HepG2 (cell line): ENCODE measurements around the gene PMVK. TPM values are rescaled to one million over a fixed set of nuclear protein-coding genes. Genes with fewer than 3 reads are reported as not detected.

ENCODE experiments used
- ATAC-seq: fragments of 200-7000 bp; cut with Tn5 transposase; 3 replicates; pipeline ENCODE4 v1.9.1; 2020; ENCODE audit warnings: mild to moderate bottlenecking, moderate library complexity
- BruUV-seq: library from RNA; stranded (reverse); fragments of 400-500 nt; replicated peaks from 2 replicates; lab custom pipeline; 2021; lab: Mats Ljungman, UMichigan
- CTCF ChIA-PET: fragments of 300-600 bp; formaldehyde crosslinking; extraction: SDS; loops from one replicate; lab custom pipeline; 2021; ENCODE audit warnings: low total read pairs, inconsistent platforms, low intra/inter-chr PET ratio; lab: Yijun Ruan, JAX
- POLR2A ChIA-PET: fragments of 350-600 bp; sonication (Branson Sonifier 250); formaldehyde crosslinking; loops from one replicate; lab custom pipeline; 2020; ENCODE audit warnings: antibody characterized with exemption, inconsistent platforms; lab: Yijun Ruan, JAX
- DNase-seq: peaks from one replicate; pipeline ENCODE4 v3.0.0-alpha.2; 2015; ENCODE audit warnings: low spot score
- FAIRE-seq: peaks from 3 replicates; lab custom pipeline; 2011; peaks lifted over from hg19 to GRCh38; lab: Jason Lieb, UNC
- H2AFZ ChIP-seq: one replicate; pipeline ENCODE4 v1.6.1; 2011; ENCODE audit warnings: low read length, inconsistent platforms
- H3K27ac ChIP-seq: fragments of 300-600 bp; 3 replicates; pipeline ENCODE4 v1.8.0; 2011; ENCODE audit warnings: mixed run types, mild to moderate bottlenecking, mixed read lengths, low read length, inconsistent platforms; ENCODE audit not compliant: insufficient read depth; ENCODE audit errors: extremely low read length
- H3K27me3 ChIP-seq, 2 experiments: fragments of 200-600 bp in 1 of 2; 2 replicates in 1 of 2; 3 replicates in 1 of 2; pipeline versions ENCODE4 v1.6.0 to v1.8.0; 2011; ENCODE audit warnings: low read length in 2 of 2, mild to moderate bottlenecking in 2 of 2, moderate library complexity in 2 of 2, inconsistent platforms in 1 of 2; ENCODE audit not compliant: insufficient read depth in 2 of 2, control insufficient read depth in 1 of 2
- H3K36me3 ChIP-seq, 2 experiments: fragments of 200-600 bp in 1 of 2; replicated peaks in 1 of 2; 2 replicates in 1 of 2; 3 replicates in 1 of 2; pipeline versions ENCODE4 v1.5.1 to v1.8.0; 2011; ENCODE audit warnings: low read length in 2 of 2, inconsistent platforms in 1 of 2; ENCODE audit not compliant: insufficient read depth in 2 of 2, control insufficient read depth in 1 of 2
- H3K4me1 ChIP-seq: 2 replicates; pipeline ENCODE4 v1.5.1; 2012; ENCODE audit warnings: low read length, inconsistent platforms; ENCODE audit not compliant: insufficient read depth
- H3K4me2 ChIP-seq: 2 replicates; pipeline ENCODE4 v1.6.0; 2011; ENCODE audit warnings: low read depth, low read length, inconsistent platforms
- H3K4me3 ChIP-seq, 3 experiments: fragments of 200-600 bp in 1 of 3; sonication (generic), shearing (Covaris generic) in 1 of 3; replicated peaks in 1 of 3; 2 replicates each; pipeline ENCODE4 v1.5.1; 2011 to 2016; ENCODE audit warnings: low read length in 3 of 3, inconsistent platforms in 2 of 3, low read depth in 2 of 3, mild to moderate bottlenecking in 2 of 3, control low read depth in 1 of 3, mixed read lengths in 1 of 3; ENCODE audit not compliant: insufficient read depth in 1 of 3
- H3K79me2 ChIP-seq: one replicate; pipeline ENCODE4 v1.6.1; 2011; ENCODE audit warnings: low read length, inconsistent platforms; ENCODE audit not compliant: insufficient read depth
- H3K9ac ChIP-seq: 2 replicates; pipeline ENCODE4 v1.6.0; 2011; ENCODE audit warnings: mild to moderate bottlenecking, low read depth, low read length, inconsistent platforms; ENCODE audit not compliant: insufficient read depth
- H3K9me3 ChIP-seq: 2 replicates; pipeline ENCODE4 v1.5.1; 2012; ENCODE audit warnings: mild to moderate bottlenecking, low read length
- H4K20me1 ChIP-seq: 2 replicates; pipeline ENCODE4 v1.6.0; 2011; ENCODE audit warnings: inconsistent platforms, mild to moderate bottlenecking, low read length, moderate library complexity; ENCODE audit not compliant: insufficient read depth
- ATF3 ChIP-seq: sonication (generic); formaldehyde crosslinking; IDR thresholded peaks from 2 replicates; pipeline ENCODE4 v1.4.0; 2020; ENCODE audit warnings: missing genetic modification reagents
- CBFB ChIP-seq: sonication (generic); formaldehyde crosslinking; IDR thresholded peaks from 2 replicates; pipeline ENCODE4 v1.4.0; 2020; ENCODE audit warnings: missing genetic modification reagents
- FOSL1 ChIP-seq: sonication (generic); formaldehyde crosslinking; IDR thresholded peaks from 2 replicates; pipeline ENCODE4 v1.9.0; 2021; ENCODE audit warnings: missing genetic modification reagents, borderline replicate concordance
- FUBP1 ChIP-seq: sonication (generic); formaldehyde crosslinking; IDR thresholded peaks from 2 replicates; pipeline ENCODE4 v1.5.1; 2020; ENCODE audit warnings: missing genetic modification reagents, mild to moderate bottlenecking, borderline replicate concordance
- HOXA9 ChIP-seq: sonication (generic); formaldehyde crosslinking; IDR thresholded peaks from 2 replicates; pipeline ENCODE4 v1.8.1; 2022; ENCODE audit warnings: missing genetic modification reagents, mild to moderate bottlenecking, moderate library complexity, borderline replicate concordance
- IRF1 ChIP-seq: sonication (generic); formaldehyde crosslinking; IDR thresholded peaks from 2 replicates; pipeline ENCODE4 v1.4.0; 2020; ENCODE audit warnings: low read depth, mild to moderate bottlenecking, missing genetic modification reagents
- POLR2A ChIP-seq, 2 experiments: IDR thresholded peaks; 2 replicates each; pipeline ENCODE4 v1.6.1; 2011; ENCODE audit warnings: low read depth in 2 of 2, low read length in 2 of 2, mild to moderate bottlenecking in 1 of 2, moderate library complexity in 1 of 2; ENCODE audit not compliant: insufficient read depth in 1 of 2
- PRDM15 ChIP-seq: sonication (generic); formaldehyde crosslinking; IDR thresholded peaks from 2 replicates; pipeline ENCODE4 v1.4.0; 2020; ENCODE audit warnings: missing genetic modification reagents
- PRDM4 ChIP-seq: sonication (generic); formaldehyde crosslinking; IDR thresholded peaks from 2 replicates; pipeline ENCODE4 v1.9.0; 2021; ENCODE audit warnings: missing genetic modification reagents, borderline replicate concordance
- SMC3 ChIP-seq: IDR thresholded peaks from 2 replicates; pipeline ENCODE4 v1.6.1; 2011; ENCODE audit warnings: low read length, improper control_type of control experiment
- TFE3 ChIP-seq: IDR thresholded peaks from 2 replicates; pipeline ENCODE4 v1.6.1; 2016
- ZNF20 ChIP-seq: sonication (generic); formaldehyde crosslinking; IDR thresholded peaks from 2 replicates; pipeline ENCODE4 v1.4.0; 2020; ENCODE audit warnings: mild to moderate bottlenecking, moderate library complexity, missing genetic modification reagents
- WGBS: methylation state at CpG from one replicate; pipeline ENCODE4 v1.1.6; 2017; ENCODE audit warnings: low lambda C conversion rate; 5-methylcytosine and 5-hydroxymethylcytosine counted together
- in situ Hi-C: cut with HindIII; loops from 2 replicates; pipeline ENCODE4 v1.10.0; 2017; ENCODE audit warnings: low pct_unique_long_range_greater_than_20kb; ENCODE audit not compliant: extremely low pct_ligation_motif_present
- intact Hi-C: fragments of 100-400 bp; cut with micrococcal nuclease; formaldehyde crosslinking; loops from one replicate; pipeline ENCODE4 v1.10.0; 2022; ENCODE audit not compliant: unreplicated experiment
- polyA plus RNA-seq, 8 experiments: library from polyadenylated mRNA; depleted of rRNA in 3 of 8; stranded (reverse) in 7 of 8; unstranded in 1 of 8; fragments of >200 nt; fragmentation: Illumina TruSeq in 4 of 8; extraction: Trizol in 4 of 8; gene quantifications; 2 replicates each; pipeline versions ENCODE4 v1.2.1 to v1.2.3, GENCODE V29; 2011 to 2016; ENCODE audit warnings: low read depth in 4 of 8, missing spikeins in 1 of 8, mixed read lengths in 1 of 8; ENCODE audit not compliant: insufficient read depth in 1 of 8
- total RNA-seq, 5 experiments: library from RNA; depleted of rRNA; stranded (reverse); fragments of >200 nt; fragmentation: Illumina TruSeq; extraction: Trizol; gene quantifications; 2 replicates each; pipeline ENCODE4 v1.2.3, GENCODE V29; 2016; ENCODE audit warnings: low read depth in 1 of 5

The PMVK gene
- total and polyA plus RNA-seq, 2 of the 13 experiments (the other 11 are each of a cell fraction or from before 2014, with no cell fraction given), result 3.9 to 12.6 TPM

GRCh38 chr1:154953611-154954038, 17.1 kb upstream of the PMVK start (continued):
- TF ChIP-seq PRDM15 (0 out of 2 replicates have a peak, but pooled peaks have one; percentile 20), FOSL1 (CRISPR knock-in tag) (0 out of 2 replicates have a peak, but pooled peaks have one; percentile 18), CBFB (no peak), HOXA9 (no peak), ATF3 (CRISPR knock-in tag) (no peak), IRF1 (CRISPR knock-in tag) (no peak), SMC3 (no peak), POLR2A (IDR thresholded peaks at IDR 0.05; ENCODE audit: insufficient read depth in 1 of 2, low read depth in 2 of 2, low read length in 2 of 2) (peak in 1 of 2 experiments; percentile 18; a peak in 1 of 4 replicates)

GRCh38 chr1:154952664-154953063, 16.1 kb upstream of the PMVK start:
- POLR2A ChIA-PET, result interaction anchor here (1.5 to 1.9 kb wide), 3 partner anchors 16 to 20 kb away, joined by 4 to 7 read pairs (median 4); partner anchors contain the start of gene PMVK
- BruUV-seq, result no TSS peak
- in situ Hi-C loops, result no loop called here
- Histone ChIP-seq H2AFZ (no peak overlapping the region), H4K20me1 (no peaks in the 10 kb centered on the region), H3K4me2 (no peak overlapping the region), H3K9me3 (no peaks in the 10 kb centered on the region), H3K9ac (no peak overlapping the region), H3K79me2 (no peaks in the 10 kb centered on the region), H3K36me3 (peaks cover 4 to 7% of the 10 kb centered on the region in 2 experiments; a peak in 2 of 5 replicates), H3K4me1 (peaks cover 46% of the 10 kb centered on the region), H3K4me3 (no peak overlapping the region), H3K27me3 (no peaks in the 10 kb centered on the region; a peak in 1 of 5 replicates), H3K27ac (no peak overlapping the region)
- CTCF ChIA-PET, result no interaction called here
- DNase-seq (no peak), ATAC-seq (no peak), FAIRE-seq (no peak)
- intact Hi-C loops, result no loop called here
- 73% methylated on average over 6 of the region's 6 CpGs for WGBS
- TF ChIP-seq ZNF20 (no peak), PRDM4 (CRISPR knock-in tag) (no peak), FUBP1 (CRISPR knock-in tag) (no peak), TFE3 (CRISPR knock-in tag) (no peak)
